ENCODE data around the gene C9orf72. TPM values are rescaled to one million over a fixed set of nuclear protein-coding genes. Genes with fewer than 3 reads are reported as not detected.

The C9orf72 gene
- total RNA-seq, 1 donor: 6.5 TPM

DNA sequence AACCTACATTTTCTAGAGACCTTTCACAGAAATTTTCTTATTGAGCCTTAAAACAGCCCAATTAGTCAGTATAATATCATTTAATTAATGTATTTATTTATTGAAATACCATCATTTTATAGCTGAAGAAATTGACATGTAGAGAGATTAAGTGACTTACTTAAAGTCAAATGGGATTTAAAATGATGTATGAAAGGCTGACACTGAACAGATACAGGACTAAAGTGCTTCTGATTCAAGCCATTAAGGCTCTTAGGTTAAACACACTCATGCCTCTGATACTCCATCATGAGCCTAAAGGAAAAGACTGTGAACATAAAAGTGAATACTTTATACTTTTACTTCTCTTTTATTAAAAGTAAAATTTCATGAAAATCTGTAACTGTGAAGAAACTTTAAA lies 12.8 kb downstream of the C9orf72 start:
- H3K9me3 ChIP-seq (ENCODE audit: low read depth, low read length): no peaks in the 10 kb centered on the region
- TF ChIP-seq CTCF (IDR thresholded peaks at IDR 0.05; ENCODE audit: extremely low read depth, low read depth, low read length): no peak
- H3K4me2 ChIP-seq (ENCODE audit: insufficient read depth, low read length): no peak overlapping the region
- no peaks in the 10 kb centered on the region for H3K4me1 ChIP-seq (ENCODE audit: insufficient read depth, low read length)
- no peaks in the 10 kb centered on the region for H3K79me2 ChIP-seq (ENCODE audit: insufficient read depth, low read length)
- DNase-seq (ENCODE audit: insufficient read length, low spot score, missing footprints): no peak
- no peak overlapping the region for H3K4me3 ChIP-seq (ENCODE audit: insufficient read depth, low read length)
- no peak overlapping the region for H3K27ac ChIP-seq (ENCODE audit: low read depth, low read length)
- no peaks in the 10 kb centered on the region for H4K20me1 ChIP-seq (ENCODE audit: insufficient read depth, low read length)
- H2AFZ ChIP-seq (ENCODE audit: low read length): no peak overlapping the region
- no peaks in the 10 kb centered on the region for H3K36me3 ChIP-seq (ENCODE audit: insufficient read depth, low read length)
- H3K27me3 ChIP-seq (ENCODE audit: insufficient read depth, low read length): no peaks in the 10 kb centered on the region

DNA sequence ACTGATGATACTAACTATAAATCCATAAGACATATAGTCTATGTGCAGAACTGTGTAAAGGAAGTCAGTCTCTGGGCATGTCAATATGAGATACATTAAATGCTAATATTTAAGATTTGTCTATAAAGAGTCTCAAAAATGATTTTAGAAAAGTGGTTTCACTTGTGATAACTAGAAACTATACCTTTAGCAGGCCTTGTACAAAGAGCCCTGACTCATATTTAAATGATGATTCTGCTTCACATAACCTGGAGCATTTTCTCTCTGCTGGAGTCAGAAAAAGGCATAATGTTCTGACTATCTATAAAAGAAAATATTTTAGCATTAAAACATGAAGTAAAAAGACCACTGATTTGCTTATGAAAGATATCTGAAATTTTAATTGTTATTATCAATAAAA lies 15.0 kb downstream of the C9orf72 start:
- H3K9me3 ChIP-seq (ENCODE audit: low read depth, low read length): no peaks in the 10 kb centered on the region
- H3K36me3 ChIP-seq (ENCODE audit: insufficient read depth, low read length): no peaks in the 10 kb centered on the region
- H3K4me3 ChIP-seq (ENCODE audit: insufficient read depth, low read length): no peak overlapping the region
- H3K27ac ChIP-seq (ENCODE audit: low read depth, low read length): no peak overlapping the region
- no peaks in the 10 kb centered on the region for H4K20me1 ChIP-seq (ENCODE audit: insufficient read depth, low read length)
- no peaks in the 10 kb centered on the region for H3K79me2 ChIP-seq (ENCODE audit: insufficient read depth, low read length)
- no peaks in the 10 kb centered on the region for H3K4me1 ChIP-seq (ENCODE audit: insufficient read depth, low read length)
- H3K4me2 ChIP-seq (ENCODE audit: insufficient read depth, low read length): no peak overlapping the region
- TF ChIP-seq CTCF (IDR thresholded peaks at IDR 0.05; ENCODE audit: extremely low read depth, low read depth, low read length): no peak
- no peak for DNase-seq (ENCODE audit: insufficient read length, low spot score, missing footprints)
- no peak overlapping the region for H2AFZ ChIP-seq (ENCODE audit: low read length)
- H3K27me3 ChIP-seq (ENCODE audit: insufficient read depth, low read length): no peaks in the 10 kb centered on the region

DNA sequence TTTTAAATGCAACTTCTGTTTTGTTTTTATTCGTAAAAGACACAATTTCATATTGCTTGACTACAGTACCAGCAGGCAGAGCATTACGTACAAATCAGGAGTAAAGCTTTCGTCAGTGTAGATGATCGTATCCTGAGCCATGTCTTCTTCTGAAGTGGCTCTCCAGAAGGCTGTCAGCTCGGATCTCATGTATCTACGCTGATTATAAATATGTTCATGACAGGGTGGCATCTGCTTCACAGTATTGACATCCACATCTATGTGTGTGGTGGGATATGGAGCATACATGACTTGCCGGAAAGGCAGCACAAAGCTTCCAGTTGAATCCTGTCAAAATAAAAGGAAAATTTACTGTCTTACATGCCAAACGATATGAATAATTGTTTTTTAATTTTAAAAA lies 16.8 kb downstream of the C9orf72 start:
- no peak overlapping the region for H3K27ac ChIP-seq (ENCODE audit: low read depth, low read length)
- no peak overlapping the region for H3K4me2 ChIP-seq (ENCODE audit: insufficient read depth, low read length)
- DNase-seq (ENCODE audit: insufficient read length, low spot score, missing footprints): no peak
- no peaks in the 10 kb centered on the region for H4K20me1 ChIP-seq (ENCODE audit: insufficient read depth, low read length)
- no peaks in the 10 kb centered on the region for H3K4me1 ChIP-seq (ENCODE audit: insufficient read depth, low read length)
- no peak overlapping the region for H3K4me3 ChIP-seq (ENCODE audit: insufficient read depth, low read length)
- H3K9me3 ChIP-seq (ENCODE audit: low read depth, low read length): no peaks in the 10 kb centered on the region
- no peak overlapping the region for H2AFZ ChIP-seq (ENCODE audit: low read length)
- no peaks in the 10 kb centered on the region for H3K36me3 ChIP-seq (ENCODE audit: insufficient read depth, low read length)
- no peaks in the 10 kb centered on the region for H3K79me2 ChIP-seq (ENCODE audit: insufficient read depth, low read length)
- no peaks in the 10 kb centered on the region for H3K27me3 ChIP-seq (ENCODE audit: insufficient read depth, low read length)
- no peak for TF ChIP-seq CTCF (IDR thresholded peaks at IDR 0.05; ENCODE audit: extremely low read depth, low read depth, low read length)

DNA sequence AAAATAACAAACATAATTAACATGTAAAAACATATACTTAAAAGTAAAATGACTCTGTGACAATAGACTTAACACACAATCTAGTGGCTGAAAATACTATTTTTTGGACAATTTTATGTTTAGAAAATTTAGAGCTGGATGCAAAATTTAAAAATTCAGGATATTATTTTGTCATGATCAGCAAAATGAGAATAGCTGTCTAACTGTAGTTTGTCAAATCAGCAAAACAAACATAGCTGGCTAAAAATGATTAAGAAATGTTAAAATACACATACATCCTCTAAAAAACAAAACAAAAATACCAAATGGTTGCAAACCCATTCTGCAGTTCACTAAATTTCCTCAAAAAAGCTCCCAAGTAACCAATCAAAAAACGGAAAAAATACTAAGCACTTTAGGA lies 18.6 kb downstream of the C9orf72 start:
- TF ChIP-seq CTCF (IDR thresholded peaks at IDR 0.05; ENCODE audit: extremely low read depth, low read depth, low read length): no peak
- Histone ChIP-seq H3K79me2 (ENCODE audit: insufficient read depth, low read length) (no peaks in the 10 kb centered on the region), H3K4me3 (ENCODE audit: insufficient read depth, low read length) (no peak overlapping the region), H3K9me3 (ENCODE audit: low read depth, low read length) (no peaks in the 10 kb centered on the region), H3K27ac (ENCODE audit: low read depth, low read length) (no peak overlapping the region), H4K20me1 (ENCODE audit: insufficient read depth, low read length) (no peaks in the 10 kb centered on the region), H3K4me1 (ENCODE audit: insufficient read depth, low read length) (no peaks in the 10 kb centered on the region), H3K4me2 (ENCODE audit: insufficient read depth, low read length) (no peak overlapping the region), H2AFZ (ENCODE audit: low read length) (no peak overlapping the region), H3K36me3 (ENCODE audit: insufficient read depth, low read length) (no peaks in the 10 kb centered on the region), H3K27me3 (ENCODE audit: insufficient read depth, low read length) (no peaks in the 10 kb centered on the region)
- DNase-seq (ENCODE audit: insufficient read length, low spot score, missing footprints): no peak
